HG03575 (cell line): ENCODE data around the gene GNAZ.

Source experiments
- ATAC-seq: cut with Tn5 transposase; IDR thresholded peaks from one replicate; pipeline ENCODE4 v1.9.1; 2021; ENCODE audit not compliant: unreplicated experiment, insufficient number of reproducible peaks, low FRiP score; ENCODE audit errors: extremely low read depth

GNAZ gene

DNA sequence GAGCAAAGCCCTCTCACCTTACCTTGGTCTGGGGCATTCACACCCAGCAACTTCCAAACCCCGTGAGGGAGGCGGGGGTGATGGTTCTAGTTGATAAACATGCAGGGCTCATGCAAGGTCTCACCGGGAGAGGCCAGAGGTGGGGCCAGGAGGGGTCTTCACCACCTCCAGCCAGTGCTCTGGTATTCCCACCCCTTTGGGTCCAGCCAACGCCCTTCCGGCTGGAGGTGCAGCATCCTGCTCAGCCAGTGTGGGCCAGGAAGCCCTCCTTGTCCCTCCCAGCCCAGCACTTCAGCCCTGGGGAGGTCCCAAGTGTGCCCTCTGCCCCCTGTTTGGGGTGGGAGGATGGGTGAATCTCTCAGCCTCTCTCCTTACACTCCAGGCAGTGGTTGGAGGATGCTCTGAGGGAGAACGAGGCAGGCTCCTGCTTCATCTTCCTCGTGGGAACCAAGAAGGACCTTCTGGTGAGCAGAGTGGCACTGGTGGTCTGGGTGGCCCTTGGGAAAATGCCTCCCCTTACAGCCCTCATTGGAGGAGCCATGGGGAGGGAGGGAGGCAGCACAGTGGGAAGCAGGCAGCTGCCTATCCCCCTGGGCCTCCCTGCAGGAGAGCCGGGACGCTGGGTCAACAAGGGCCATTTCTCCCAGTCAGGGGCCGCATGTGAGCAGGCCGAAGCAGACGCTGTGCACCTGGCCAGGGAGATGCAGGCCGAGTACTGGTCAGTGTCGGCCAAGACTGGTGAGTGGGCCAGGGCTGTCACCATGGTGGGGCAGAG, 88.4 kb downstream of the GNAZ start:
- no peak for ATAC-seq

DNA sequence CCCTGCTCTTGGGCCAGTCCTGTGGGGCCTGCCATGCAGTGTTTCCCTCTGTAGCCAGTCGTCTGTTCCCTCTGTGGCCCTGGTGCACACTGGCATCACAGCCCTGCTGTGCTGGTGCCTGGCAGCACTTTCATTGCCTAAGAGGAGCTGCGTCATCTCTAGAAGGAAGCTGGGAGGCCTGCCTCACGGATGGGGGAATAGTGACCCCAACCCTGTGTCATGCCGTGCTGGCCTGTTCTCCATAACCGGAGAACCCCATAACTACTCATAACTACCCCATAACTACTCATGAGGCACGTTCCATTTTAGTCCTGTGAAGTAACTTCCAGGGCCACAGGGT, 88.9 kb downstream of the GNAZ start:
- ATAC-seq, result no peak

DNA sequence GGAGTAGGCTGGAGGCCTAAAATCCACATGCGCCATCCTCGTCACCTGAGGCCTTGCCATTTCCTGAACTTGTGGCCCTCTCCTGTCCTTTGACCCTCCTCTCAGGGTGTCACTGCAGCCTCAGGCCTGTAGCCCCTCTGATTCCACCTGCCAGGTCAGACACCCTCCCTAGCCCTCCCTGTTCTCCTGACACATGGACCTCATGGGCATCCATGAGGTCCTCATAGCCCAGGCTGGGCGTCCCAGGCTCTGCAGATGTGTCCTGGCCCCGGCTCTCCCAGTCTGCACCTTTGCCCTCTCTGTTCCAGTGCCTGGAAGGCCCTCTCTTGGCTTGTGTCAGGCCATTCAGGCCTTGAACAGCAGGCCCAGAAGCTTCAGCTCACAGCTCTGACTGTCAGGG, 90.7 kb downstream of the GNAZ start:
- ATAC-seq, result no peak

DNA sequence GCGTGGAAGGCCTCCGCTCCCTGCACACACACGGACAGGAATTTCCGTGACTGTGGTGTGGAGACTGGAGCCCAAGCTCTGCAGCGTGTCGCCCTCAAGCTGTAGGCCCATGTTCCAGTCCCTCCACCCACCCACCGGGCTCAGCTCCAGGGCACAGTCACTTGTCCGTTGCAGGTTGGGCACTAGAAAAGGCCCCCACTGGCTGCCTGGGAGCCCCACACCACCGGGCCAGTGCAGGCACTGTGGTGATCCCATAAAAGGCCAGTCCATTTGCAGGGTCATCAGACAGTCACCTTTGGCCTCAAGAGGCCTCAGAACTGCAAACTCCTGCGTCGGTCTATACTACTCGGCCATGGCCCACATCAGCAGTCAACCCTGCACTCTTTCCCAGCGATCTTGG, 91.3 kb downstream of the GNAZ start:
- no peak for ATAC-seq

DNA sequence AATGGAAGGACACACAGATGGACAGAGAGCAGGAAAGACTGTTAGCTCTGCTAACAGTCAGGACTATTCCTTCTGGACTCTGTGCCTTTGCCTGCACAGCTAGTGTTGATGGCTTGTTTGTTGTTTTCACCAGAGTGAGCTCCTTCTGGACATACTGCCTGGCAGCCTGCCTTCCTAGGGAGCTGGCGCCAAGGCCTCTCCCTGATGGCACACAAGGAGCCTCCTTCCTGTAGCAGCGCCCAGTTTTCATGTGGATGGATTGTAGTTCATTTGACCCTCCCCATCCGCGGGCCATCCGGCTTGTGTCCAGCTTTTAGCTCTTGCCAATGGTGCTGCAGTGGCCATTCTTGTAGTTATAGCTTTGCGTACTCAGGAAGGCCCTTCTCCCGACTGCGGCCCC, 93.3 kb downstream of the GNAZ start:
- ATAC-seq, result no peak

DNA sequence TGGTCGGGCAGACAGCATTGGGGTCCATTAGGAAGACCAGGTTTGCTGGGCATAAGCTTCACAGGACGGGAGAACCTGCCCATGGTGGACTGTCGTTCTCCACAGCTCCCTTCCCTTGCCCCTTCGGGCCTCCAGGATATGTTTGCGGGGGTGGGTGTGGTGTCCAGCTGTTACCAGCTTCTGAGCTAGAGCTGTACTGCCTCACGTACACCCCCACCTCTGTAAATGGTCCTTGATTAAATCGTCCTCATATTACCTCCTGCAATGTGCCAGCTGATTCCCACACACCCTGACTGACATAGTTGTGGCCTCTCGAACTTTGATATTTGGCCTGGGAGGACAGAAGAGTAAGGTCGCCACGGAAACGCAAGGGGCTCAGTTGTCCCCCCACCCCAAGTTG, 93.8 kb downstream of the GNAZ start:
- ATAC-seq, result no peak

DNA sequence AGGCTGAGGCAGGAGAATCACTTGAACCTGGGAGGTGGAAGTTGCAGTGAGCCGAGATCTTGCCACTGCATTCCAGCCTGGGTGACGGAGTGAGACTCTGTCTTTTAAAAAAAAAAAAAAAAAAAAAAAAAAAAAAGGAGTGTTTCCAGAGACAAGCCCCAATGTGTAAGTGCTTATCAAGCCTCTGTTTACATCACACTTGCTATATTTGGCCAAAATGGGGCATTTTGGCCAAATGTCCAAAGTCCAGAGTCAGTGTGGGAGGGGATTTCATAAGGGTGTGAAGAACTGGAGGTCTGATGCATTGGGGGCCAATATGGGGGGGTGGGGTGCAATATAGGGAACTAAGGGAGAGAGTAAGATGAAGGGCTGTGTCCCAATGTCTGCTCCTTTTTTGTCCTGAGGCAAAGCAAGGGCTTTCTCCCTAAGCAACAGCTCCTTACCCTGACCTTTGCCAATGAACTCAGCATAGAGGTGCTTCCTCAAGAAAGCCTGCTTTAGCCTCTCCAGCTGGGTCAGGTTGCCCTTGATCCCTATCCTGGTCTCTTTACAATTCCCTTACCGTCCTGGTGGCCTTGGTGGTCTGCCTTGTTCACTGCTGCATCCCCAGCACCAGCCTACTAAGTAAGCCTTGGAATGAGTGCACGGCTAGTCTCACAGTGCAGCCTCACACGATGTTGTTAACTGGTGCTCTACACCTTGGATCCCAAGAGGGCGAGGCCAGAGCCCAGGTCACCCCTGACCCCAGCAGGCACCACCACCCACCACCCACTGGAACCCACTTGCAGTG, 95.9 kb downstream of the GNAZ start:
- ATAC-seq, result no peak

DNA sequence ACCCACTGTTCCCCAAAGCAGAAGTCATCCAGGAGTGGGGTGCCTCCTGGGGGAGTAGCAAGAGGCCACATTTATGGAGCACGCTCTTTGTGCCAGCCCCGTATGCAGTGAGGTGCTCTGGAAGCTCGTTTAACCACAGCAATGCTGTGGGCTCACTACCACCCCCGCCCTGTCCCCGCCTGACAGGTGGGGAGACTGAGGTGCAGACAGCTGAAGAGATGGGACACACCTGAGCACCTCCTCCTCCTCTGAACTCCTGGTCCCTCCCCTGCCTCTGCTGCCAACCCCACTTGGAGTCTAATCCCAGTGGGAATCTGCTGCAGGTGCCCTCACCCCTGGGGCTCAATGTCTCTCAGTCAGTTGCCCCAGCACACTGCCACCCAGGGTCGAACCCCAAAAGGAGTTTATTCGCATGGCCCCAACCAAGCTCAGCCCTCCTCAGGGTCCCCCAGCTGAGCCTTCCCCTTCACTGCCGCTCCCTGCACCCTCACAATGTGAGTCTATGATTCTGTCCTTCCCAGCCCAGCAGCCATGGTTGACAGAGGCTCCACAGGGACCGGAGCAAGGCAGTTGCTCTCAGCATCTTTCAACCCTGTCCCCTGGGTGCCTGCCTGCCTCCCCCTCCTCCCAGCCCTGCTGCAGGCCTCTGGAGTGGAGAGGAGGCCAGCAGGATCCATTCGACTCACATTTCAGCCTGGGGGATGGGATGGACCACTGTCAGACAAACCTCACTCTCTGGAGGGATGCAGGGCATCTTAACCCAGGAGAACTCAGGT, 96.7 kb downstream of the GNAZ start:
- ATAC-seq, result no peak

DNA sequence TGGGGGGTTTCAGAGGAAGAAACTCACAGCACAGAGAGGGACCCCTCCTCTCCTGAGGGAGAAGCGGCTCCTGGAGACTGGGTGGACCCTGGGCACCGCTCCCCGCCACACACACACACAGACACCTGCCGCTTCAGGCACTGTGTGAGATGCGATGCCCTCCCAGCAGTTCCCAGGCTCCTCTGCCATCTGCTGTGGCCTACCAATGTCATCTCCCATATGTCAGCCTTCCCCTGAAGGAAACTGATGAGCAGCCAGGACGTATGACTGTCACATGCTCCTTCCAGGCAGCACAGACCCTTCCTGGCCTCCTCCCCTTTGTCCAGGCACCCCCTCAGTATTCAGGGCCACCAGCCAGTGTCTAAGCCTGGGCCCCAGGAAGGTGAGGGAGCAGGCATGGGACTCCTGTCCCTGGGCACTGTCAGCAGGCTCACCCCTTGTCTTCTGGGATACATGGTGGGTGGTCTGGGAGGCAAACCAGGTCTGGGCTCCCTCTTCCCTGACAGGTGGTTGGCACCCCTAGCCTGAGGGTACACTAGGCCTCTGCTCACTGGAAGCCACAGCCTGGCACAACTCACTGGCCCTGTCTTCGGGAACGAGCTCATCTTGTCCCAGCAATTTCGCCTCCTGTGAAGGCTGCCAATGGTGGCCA, 98.2 kb downstream of the GNAZ start:
- no peak for ATAC-seq

DNA sequence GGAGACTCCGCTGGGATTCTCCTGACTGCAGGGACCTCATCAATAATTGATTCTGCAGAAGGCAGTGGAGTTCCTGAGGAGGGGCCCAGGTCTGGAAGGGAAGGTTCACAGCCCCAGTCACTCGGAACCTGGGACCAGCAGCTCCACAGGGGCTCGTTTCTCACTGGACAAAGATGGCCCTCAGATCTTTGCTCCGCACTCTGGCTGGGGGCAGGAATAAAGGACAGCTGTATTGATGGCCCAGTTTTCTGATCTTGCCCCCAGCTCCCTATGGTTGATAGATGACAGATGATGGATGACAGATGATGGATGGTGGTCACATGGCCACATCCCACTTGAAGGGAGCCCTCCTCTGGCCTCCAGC, 98.7 kb downstream of the GNAZ start:
- ATAC-seq, result no peak
